NCI-H460 (cell line): ENCODE data around the gene RETREG3. TPM values are rescaled to one million over a fixed set of nuclear protein-coding genes. Genes with fewer than 3 reads are reported as not detected.
"Not testable (repeated sequence)": the region's sequence is repeated elsewhere in the genome, so short reads cannot be mapped to it uniquely, and the experiment has no call there.

Source experiments
- DNase-seq: peaks from one replicate; pipeline ENCODE4 v3.0.0-alpha.2; 2016; ENCODE audit warnings: low read depth; ENCODE audit errors: extremely low read depth
- polyA plus RNA-seq: library from polyadenylated mRNA; depleted of rRNA; stranded (reverse); fragments of >200 nt; gene quantifications from 2 replicates; pipeline ENCODE4 v1.2.3, GENCODE V29; 2014; cell fraction: nucleus; rRNA removed
- total RNA-seq: library from RNA; depleted of rRNA; stranded (reverse); fragments of >200 nt; shearing (Covaris generic); gene quantifications from 2 replicates; pipeline ENCODE4 v1.2.3, GENCODE V29; 2014; rRNA removed

Gene RETREG3
- total RNA-seq, result 32.2 and 35.5 TPM in 2 replicates
- polyA plus RNA-seq, result 20.8 and 25.3 TPM in 2 replicates

- DNase-seq, result peak; percentile 99
Measured at GRCh38 chr17:42609182-42609813, at the start of gene RETREG3, which contains the start of gene TUBG1. TSS of gene RETREG3 (minus strand) at chr17:42609374. CDS start at chr17:42609324, 50 bp downstream. TSS of gene TUBG1 (plus strand) at chr17:42609683. CDS start at chr17:42609738, 55 bp downstream.

- no peak for DNase-seq
Measured at GRCh38 chr17:42657824-42658588, 48.8 kb upstream of the RETREG3 start.

GRCh38 chr17:42655528-42655927, 46.4 kb upstream of the RETREG3 start:
- DNase-seq, result no peak

- no peak for DNase-seq
Measured at GRCh38 chr17:42653179-42654124, 44.3 kb upstream of the RETREG3 start.

- DNase-seq, result no peak
Measured at GRCh38 chr17:42651392-42651791, 42.2 kb upstream of the RETREG3 start.

GRCh38 chr17:42647778-42648177, 38.6 kb upstream of the RETREG3 start:
- DNase-seq, result no peak

- DNase-seq, result no peak
Measured at GRCh38 chr17:42642336-42642735, 33.2 kb upstream of the RETREG3 start.

- DNase-seq, result no peak
Measured at GRCh38 chr17:42640121-42640520, 30.9 kb upstream of the RETREG3 start.

GRCh38 chr17:42639525-42640113, 30.4 kb upstream of the RETREG3 start:
- no peak for DNase-seq

- DNase-seq, result no peak
Measured at GRCh38 chr17:42632949-42633444, 23.8 kb upstream of the RETREG3 start.

- no peak for DNase-seq
Measured at GRCh38 chr17:42629411-42630009, 20.3 kb upstream of the RETREG3 start.

GRCh38 chr17:42627032-42627764, 18.0 kb upstream of the RETREG3 start:
- not testable (repeated sequence) for DNase-seq

- DNase-seq, result no peak
Measured at GRCh38 chr17:42623732-42624596, 14.8 kb upstream of the RETREG3 start.

- DNase-seq, result no peak
Measured at GRCh38 chr17:42623271-42623670, 14.1 kb upstream of the RETREG3 start.

GRCh38 chr17:42621987-42622386, 12.8 kb upstream of the RETREG3 start:
- not testable (repeated sequence) for DNase-seq

- DNase-seq, result no peak
Measured at GRCh38 chr17:42618442-42619150, 9.4 kb upstream of the RETREG3 start.

GRCh38 chr17:42617956-42618431, 8.8 kb upstream of the RETREG3 start:
- no peak for DNase-seq
